ENCODE measurements around the gene PTPRN2.

PTPRN2 gene

DNA sequence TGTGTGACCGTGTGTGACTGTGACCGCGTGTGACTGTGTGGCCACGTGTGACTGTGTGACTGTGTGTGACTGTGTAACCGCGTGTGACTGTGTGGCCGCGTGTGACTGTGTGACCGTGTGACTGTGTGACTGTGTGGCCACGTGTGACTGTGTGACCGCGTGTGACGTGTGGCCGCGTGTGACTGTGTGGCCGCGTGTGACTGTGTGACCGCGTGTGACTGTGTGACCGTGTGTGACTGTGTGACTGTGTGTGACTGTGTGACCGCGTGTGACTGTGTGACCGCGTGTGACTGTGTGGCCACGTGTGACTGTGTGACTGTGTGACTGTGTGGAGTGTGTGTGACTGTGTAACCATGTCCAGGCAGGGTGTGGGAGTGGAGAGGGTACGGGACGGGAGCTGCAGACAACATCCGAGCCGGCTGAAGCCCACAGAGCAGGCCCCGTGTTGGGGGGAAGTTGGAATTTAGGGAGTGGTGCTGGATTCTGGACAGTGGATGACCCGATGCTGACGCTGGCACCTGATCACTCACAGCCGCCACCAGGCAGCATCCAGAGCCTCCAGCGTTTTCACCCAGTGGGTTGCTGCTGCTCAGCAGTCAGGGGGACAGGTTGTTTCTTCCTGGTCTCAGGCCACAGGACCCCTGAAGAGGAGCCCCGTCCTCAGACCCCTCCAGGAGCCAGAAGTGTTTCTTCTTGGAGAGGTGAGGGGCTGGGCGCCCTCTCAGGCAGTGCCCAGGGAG, 747.3 kb downstream of the PTPRN2 start:
- DNase-seq (ENCODE audit: low spot score), result no peak

DNA sequence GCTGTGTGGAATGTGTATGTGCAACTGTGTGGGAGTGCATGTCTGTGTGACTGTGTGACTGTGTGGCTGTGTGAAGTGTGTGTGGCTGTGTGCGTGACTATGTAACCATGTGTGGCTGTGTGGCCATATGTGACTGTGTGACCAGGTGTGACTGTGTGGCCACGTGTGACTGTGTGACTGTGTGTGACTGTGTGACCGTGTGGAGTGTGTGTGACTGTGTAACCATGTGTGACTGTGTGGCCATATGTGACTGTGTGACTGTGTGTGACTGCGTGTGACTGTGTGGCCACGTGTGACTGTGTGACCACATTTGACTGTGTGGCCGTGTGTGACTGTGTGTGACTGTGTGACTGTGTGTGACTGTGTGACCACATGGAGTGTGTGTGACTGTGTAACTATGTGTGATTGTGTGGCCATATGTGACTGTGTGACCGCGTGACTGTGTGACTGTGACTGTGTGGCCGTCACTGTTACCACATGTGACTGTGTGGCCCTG, 747.9 kb downstream of the PTPRN2 start:
- DNase-seq (ENCODE audit: low spot score), result no peak

DNA sequence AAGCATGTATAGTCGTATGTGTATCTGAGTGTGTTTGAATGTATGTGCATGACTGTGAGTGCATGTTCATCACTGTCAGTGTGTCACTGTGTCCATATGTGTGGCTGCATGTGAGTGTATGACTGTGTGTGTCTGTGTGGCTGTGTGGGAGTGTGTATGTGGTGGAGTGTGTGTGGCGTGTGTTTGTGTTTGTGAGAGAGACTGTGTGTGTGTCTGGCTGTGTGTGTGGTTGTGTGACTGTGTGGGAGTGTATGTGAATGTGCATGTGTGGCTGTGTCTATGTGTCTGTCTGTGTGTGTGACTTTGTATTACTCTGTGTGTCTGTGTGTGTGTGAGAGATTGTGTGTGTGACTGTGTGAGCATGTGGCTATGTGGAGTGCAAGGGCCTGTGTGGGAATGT, 748.4 kb downstream of the PTPRN2 start:
- DNase-seq (ENCODE audit: low spot score), result no peak

DNA sequence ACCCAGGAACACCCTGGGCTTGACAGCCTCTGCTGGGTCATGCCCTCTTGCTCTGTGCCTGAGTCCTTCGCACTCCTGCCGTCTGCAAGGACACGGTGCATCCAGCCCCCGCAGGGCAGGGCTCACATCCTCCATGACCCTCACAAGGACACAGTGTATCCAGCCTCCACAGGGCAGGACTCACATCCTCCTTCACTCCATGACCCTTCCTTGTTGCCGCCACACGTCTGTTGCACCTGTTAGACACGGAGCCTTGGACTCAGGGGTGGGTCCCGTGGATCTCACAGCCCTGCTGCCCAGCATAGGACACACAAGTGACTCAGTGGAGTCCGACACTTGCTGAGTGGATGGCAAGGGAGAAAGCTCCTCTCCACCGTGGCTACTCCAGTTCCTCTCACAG, 750.1 kb downstream of the PTPRN2 start:
- DNase-seq (ENCODE audit: low spot score), result no peak

DNA sequence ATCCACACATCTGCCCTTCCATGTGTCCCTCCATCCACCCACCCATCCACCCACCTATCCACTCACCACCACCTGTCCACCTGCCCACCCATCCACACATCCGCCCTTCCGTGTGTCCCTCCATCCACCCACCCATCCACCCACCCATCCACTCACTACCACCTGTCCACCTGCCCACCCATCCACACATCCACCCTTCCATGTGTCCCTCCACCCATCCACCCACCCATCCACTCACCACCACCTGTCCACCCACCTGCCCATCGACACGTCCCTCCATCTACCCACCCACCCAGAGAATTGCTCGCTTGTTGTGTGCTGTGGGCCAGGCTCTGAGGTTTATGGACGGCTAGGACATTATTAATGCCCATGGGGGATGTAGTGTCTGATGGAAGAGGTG, 750.6 kb downstream of the PTPRN2 start:
- DNase-seq (ENCODE audit: low spot score), result no peak

DNA sequence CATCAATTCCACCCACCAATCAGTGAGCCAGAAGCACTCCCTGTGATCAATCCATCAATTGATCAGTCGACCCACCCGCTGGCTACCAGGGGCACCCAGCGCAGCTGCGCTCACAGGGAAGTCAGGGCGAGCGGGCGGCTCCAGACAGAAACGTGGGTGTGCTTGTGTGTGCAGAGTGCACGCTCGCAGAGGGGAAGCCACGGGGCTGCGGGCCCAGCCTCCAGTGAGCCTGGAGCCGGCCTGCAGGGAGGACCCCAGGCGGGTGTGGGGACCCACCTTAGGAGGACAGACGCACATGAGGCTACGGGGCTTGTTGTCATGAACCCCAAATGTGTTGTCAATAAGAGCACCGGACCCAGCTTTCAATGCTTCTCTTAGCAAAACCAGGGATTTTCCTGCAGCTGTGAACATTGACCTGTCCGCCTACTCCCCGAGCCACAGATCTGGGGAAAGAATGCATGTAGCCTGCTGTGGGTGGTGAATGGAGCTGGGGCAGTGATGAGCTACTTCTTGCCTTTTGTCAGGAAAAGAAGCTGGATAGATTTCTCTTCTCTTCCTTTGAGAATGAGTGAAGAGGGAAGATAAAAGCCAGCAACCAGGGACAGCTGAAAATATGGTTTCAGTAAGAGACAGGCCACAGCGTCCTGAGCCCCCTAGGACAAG, 753.0 kb downstream of the PTPRN2 start:
- no peak for DNase-seq (ENCODE audit: low spot score)

DNA sequence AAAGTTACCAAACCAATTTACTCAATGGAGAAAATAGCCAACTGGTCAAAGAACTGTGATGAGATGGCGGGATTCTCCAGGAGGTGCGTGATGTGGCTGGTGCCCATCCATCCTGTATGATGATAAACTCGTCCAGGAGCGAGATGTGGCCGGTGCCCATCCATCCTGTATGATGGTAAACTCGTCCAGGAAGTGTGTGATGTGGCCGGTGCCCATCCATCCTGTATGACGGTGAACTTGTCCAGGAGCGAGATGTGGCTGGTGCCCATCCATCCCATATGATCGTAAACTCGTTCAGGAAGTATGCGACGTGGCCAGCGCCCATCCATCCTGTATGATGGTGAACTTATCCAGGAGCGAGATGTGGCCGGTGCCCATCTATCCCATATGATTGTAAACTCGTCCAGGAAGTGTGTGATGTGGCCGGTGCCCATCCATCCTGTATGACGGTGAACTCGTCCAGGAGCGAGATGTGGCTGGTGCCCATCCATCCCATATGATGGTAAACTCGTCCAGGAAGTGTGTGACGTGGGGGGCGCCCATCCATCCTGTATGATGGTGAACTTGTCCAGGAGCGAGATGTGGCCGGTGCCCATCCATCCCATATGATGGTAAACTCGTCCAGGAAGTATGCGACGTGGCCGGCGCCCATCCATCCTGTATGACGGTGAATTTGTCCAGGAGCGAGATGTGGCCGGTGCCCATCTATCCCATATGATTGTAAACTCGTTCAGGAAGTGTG, 754.6 kb downstream of the PTPRN2 start:
- DNase-seq (ENCODE audit: low spot score), result no peak

DNA sequence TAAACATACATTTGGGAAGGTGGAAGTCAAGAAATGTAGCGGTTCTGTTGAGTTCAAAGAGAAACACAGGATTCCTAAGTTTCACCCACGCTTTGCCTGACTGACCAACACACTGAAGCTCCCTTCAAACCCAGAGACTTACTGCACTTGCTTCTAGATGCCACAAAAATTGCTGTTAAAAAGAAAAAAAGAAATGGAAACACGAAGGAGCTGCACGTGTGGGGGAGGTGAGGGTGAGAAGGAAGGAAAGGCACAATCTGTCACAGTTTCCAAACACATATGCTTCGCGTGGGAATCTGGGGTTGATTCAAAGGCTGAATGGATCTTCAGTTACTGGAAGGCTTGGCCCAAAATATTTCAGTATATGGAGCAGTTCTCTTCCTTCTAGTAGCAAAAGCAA, 755.2 kb downstream of the PTPRN2 start:
- DNase-seq (ENCODE audit: low spot score), result no peak

DNA sequence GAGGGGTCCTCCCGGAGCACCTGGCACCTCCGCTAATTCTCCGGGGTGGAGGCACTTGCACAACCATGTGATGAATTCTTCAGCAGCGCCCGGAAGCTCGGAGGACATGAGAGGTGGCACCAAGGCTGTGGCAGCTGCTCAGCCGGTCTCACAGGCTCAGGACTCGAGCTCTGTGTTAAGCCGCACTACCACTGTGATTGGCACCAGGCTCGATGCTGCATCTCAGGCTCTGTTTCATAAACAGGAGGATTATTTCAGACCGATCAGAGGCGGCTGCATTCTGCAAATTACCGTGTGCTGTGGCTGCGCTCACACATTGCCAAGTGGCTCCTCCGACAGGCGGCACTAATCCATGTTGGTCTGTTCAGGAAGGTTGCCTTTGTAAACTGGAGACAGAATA, 755.6 kb downstream of the PTPRN2 start:
- no peak for DNase-seq (ENCODE audit: low spot score)

DNA sequence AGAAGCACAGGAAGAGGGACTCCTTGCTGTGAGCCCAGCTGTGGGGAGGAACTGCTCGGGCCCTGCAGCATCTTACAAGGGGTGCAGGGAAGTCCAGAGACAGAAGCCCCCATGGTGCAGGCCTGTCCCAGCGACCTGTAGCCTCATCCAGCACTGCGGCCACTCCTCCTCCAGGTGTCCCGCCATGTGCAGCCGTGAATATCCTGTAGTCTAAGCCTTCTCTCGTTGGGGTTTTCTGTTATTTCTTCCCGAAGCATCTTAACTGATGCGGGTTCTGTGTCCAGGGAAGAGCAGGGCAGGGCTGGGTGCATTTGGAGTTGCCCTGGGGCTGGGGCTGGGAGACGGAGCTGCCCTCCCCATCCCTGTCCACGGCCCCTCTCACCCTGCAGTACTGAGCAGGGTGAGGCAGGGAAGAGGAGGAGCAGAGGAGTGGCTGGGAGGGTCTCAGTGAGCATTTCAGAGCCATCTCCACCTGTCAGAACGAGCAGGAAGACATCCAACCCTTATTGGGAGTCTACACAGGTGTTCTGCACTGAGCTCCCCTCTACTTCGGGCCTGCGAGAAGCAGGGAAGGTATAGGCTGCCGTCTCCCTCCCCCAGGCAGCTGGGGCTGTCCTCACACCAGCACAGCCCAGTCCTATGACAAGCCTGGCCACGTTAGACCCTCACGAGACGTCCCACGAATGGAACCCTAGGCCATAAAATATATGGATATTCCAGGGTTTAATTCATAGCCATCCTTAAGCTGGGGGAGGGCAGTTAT, 756.3 kb downstream of the PTPRN2 start:
- DNase-seq (ENCODE audit: low spot score), result no peak

DNA sequence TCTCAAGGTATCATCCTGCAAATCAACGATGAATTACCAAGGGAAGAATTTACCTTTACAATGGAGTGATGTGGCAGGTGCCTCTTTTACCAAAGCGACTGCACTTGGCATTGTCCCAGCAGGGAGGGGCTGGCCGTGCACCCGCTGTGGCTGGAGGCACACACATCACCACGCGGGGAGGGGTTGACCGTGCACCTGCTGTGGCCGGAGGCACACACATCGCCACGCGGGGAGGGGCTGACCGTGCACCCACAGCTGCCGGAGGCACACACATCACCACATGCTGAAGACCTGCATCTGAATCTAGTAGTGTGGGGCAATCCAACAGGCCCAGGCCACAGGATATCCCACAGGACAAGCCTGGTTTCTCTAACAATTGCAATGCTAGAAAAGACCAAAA, 757.3 kb downstream of the PTPRN2 start:
- no peak for DNase-seq (ENCODE audit: low spot score)

DNA sequence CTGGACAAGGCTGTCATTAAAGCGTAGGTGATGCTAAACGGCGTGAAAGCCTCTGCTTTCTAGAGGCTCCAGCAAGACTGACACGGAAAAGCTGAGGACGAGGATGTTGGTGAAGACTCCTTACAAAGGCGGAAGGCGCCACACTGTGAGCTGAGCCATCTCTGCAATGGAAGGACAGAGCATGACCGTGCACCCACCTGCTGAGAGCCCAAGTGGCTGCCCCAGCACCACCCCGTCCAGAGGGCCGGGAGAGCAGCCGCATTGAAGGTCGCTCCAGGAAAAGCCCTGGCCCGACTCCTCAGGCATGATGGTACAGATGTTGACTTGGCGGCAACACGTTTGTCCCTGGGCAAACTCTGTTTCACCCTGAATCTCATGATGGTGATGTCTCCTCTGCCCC, 758.1 kb downstream of the PTPRN2 start:
- DNase-seq (ENCODE audit: low spot score), result no peak

DNA sequence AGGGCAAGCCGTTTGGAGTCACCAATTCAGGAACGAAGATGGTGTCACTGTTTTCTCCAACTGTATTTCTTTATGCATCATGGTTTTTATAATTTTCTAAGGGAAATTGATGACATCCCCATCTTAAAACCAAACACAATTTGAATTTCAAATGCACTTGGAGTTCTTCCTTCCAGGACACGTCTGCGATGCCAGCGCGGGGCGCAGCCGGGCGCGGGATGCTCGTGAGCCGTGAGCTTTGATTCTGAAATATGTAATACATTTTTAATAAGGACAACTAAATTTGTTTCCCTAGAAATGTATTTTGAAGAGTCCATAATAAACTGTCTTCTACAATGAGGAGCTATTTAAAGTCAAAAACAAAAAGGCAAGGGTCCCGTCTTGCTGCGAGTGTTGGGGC, 758.7 kb downstream of the PTPRN2 start:
- DNase-seq (ENCODE audit: low spot score), result no peak

DNA sequence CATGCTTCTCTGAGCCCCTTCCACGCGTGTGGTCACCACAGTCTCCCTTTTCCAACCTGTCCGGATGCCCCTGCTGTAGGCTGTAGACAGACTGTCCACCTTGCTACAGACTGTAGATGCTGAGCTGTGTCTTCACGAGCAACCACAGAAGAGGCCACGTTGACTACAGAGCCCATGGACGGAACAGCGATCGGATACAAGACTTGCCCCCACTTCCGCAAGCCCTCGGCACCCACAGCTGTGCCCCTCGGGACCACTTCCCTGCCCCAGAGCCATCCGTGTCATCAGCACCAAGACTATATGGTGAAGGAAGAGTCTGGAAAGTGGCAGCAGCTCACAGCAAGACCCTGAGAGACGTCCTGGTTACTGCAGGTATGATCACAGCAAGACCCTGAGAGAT, 759.4 kb downstream of the PTPRN2 start:
- DNase-seq (ENCODE audit: low spot score), result no peak

DNA sequence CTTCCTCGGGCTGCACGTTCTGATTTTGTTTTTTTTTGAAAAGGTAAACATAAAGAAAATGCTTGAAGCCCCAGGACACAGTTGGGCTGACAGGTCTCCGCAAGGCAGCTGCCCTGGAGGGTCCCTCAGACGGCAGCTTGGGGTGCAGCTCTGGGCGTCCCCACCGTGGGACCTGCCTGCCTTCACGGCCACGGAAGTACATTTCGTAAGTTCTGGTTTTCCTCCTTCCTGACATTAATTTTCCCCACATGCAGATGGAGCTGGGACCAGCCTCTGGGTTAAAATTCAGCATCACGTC, 759.8 kb downstream of the PTPRN2 start:
- DNase-seq (ENCODE audit: low spot score), result no peak

DNA sequence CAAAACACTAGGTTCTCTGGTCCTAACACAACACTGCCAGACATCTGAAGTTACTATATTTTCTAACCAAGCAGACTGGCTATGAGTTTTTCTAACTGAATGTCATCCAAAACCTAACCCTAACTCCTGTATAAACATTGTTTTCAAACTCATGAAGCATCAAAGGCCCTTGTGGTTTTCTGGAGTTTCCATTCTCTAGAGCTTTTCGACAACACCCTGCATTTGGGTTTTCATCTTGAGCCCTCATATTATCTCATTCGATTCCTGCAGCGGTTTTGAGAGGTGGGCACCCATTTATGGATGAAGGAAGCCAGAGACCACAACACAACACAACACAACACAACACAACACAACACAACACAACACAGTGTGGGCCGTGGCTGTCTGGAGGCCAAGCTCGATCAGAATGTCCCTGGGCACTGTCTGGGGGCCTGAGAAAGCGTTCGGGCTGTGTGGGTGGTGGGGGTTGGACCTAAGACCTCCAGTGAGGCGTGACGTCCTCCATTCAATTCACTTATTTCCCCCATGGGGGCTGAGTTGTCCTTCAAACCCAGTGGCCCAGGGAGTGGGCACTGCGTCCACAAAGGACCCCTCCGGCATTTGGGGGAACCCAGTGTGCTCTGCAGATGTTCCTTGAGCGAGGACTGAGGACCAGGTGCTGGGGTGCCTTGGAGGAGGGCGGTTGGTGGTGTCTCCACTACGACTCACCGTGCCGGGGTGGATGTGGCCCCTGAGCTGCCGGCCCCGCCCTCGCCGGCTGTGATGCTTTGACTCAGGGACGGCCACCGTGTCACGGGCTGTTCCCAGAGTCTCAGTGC, 760.4 kb downstream of the PTPRN2 start:
- DNase-seq (ENCODE audit: low spot score), result no peak

DNA sequence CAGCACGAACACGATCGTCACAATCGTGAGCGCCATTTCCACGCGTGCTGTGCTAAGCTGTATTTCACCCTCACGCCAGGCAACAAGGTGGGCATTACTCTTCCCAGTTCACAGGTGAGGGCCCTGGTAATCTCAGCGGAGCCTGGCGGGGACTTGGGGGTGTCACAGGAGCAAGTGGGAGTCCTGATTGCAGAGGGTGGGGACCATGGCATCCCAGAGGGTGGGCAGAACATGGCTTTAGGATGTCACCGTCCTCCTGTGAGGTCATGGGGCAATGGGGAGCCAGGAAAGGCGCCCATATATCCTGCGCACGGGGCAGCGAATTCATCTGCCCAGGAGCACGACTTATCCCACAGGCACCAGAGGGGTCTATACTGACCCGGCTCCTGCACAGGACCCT, 761.1 kb downstream of the PTPRN2 start:
- DNase-seq (ENCODE audit: low spot score), result no peak

DNA sequence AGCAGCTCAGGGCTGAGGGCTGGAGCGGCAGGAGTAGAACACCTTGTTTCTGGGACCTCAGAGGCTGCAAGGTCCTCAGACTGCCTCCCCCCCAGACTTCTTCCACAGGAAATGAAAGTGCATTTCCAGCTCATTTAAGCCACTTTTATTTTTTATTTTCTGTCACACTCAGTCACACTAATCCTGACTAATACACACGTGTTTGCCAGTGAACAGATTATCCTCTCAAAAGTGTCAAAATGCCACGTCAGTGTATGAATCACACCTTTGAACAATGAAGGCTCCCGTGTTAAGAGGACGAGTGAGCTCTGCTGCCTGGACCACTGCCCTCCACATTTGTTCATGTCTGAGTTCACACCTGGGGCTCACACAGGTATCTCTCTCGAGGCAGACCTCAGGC, 762.3 kb downstream of the PTPRN2 start:
- no peak for DNase-seq (ENCODE audit: low spot score)

DNA sequence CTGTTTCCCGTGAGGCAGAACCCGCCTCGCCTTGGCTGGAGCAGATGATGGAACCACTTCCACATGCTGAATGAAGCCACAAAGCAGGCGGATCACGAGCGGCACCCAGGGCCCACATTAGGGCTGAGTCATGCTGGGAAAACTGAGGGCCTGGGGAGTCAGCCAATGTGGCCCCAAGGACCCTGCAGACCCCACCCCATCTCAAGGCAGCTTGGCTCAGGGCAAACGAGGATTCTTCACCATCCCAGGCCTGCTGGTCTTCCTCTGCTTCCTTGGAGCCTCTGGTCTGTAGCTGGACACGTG, 762.9 kb downstream of the PTPRN2 start:
- no peak for DNase-seq (ENCODE audit: low spot score)

DNA sequence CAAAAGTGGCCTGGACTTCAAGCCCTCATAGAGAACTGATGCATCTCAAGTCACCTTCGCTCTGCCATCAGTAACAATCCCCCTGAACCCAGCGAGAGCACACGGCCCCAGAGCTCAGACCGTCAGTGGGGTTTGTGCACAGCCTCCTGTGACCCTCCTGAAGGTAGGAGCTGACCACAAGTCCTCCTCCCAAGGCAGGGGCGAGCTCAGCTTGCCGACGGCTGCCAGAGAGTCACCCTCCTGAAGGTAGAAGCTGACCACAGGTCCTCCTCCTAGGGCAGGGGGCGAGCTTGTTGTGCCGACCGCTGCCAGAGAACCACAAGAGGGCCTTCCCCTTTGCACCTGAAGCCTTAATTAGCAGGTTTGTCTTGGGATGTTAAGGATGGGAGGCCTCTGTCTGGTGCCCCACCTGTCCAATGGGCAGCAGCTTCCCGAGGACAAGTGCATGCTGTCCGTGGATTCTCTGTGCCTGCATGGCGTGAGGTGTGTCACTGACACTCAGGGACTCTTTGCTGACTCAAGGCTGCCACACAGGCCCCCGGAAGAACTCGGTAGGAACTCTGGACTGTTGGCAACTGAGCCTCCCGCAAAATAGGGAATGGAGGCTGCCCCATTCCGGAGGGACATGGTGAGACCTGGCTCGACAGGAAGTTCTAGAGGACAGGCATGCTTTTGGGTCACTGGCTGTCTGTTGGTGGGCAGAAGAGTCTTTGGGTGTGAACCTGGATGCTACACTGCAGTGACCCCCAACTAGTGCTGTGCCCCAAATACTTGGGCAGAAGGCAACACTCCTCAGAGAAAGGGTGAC, 763.4 kb downstream of the PTPRN2 start:
- no peak for DNase-seq (ENCODE audit: low spot score)

DNA sequence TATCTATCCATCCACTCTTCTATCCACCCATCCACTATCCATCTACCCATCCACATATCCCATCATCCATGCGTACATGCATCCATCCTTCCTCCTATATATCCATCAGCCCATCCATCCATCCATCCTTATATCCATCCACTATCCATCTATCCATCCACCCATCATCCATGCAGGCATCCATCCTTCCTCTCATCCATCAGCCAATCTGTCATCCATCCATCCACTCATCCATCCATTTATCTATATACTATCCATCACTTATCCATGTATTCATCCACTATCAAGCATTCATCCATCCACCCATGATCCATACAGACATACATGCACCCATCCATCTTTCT, 765.0 kb downstream of the PTPRN2 start:
- no peak for DNase-seq (ENCODE audit: low spot score)
